ENCODE results near the gene HAUS7. TPM values are rescaled to one million over a fixed set of nuclear protein-coding genes. Genes with fewer than 3 reads are reported as not detected.
"Not testable (repeated sequence)": the region's sequence is repeated elsewhere in the genome, so short reads cannot be mapped to it uniquely, and the experiment has no call there.

HAUS7 gene
- total RNA-seq, 1 experiment from 2014 or later, result 52.4 TPM

DNA sequence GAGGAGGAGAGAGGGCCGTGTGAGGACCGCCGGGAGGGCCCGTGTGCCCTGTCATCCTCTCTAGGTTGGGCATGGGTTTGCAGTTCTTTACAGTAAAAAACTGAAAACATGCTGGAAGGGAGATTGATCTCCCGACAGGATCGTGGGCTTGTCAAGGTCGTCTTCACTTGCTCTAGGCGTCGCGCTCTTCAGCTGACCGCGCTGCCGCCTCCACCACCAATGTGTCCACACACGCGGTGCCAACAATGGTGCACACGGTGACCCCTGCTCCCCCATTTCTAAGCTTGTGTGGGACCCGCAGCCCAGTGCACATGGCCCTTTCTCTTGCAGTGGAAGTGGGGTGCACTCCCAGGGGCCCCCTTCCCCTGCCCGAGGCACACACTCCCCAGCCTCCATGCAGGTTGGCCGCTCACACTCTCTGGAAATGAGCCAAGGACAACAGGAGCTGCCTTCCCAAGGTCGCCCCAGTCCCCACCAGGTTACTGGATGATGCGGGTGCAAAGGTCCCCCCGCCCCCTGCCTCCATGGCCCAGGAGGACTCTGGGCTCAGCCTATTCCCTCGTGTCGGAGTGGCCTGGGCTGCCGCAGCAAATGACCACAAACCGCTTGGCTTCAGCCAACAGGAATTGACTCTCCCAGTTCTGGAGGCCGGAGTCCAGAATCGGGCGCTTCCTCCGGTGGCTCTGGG is 60.8 kb downstream of the HAUS7 start:
- DNase-seq (ENCODE audit: low spot score), result no peak

DNA sequence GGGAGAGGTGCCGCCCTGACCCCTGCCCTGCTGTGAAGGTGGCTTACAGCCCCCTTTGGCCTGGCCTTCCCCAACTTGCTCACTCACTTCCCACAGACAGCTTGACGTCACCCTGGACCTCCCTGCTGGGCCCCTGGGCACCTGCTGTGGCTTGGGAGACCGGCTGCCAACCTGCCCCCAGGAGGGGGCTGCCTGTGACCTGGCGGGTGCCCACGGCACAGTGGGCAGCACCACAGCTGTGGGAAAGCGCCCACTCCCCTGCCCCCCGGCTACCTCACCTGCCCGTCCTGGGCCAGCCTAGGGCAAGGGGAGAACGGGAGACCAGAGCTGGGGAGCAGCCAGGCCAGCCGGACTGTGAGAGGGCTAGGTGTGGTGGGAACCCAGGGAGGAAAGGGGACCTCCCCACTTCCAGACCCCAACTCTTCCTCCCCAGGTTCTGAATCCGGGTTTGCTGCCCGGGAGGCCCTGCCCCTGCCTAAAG is 61.5 kb downstream of the HAUS7 start:
- no peak for DNase-seq (ENCODE audit: low spot score)

DNA sequence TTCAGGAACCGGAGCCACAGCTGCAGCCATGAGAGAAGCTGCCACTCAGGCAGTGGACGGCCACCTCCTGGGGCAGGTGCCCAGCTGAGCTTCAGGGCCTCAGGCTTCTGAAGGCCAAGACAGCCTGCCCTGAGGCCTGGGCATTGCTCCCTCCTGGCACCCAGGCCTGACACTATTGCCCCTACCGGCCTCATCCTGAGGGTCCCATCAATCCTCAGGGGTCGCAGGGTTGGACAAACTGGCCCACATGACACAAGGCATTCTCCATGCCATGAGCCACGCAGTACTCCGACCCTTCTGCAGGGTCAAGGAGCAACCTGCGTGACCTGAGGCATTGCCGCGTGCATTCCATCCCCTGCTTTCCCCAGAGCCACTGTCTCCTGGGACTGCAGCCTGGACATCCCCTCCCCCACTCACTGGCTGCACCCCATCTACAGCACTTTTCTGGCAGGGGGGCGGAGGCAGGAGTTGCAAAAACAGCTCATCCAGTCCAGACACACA is 62.1 kb downstream of the HAUS7 start:
- no peak for DNase-seq (ENCODE audit: low spot score)

DNA sequence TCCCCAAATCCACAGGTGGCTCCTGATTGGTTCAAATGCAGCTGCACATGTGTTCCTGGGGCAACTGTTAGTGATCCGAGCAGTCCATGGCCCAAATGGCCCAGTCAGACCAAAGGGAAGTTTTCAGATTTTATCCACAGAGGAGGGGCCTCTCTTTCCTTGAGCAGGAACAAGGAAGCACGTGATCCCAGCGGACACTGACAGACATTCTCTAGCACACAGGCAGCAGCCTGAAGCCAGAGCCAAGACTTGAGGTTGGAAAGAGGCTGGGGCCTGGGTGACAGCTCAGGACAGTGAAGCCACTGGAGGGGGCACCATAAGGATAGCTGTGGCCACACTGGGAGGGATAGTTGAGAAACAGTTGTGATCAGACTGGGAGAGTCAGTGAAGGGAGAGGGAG is 62.6 kb downstream of the HAUS7 start:
- DNase-seq (ENCODE audit: low spot score), result no peak

DNA sequence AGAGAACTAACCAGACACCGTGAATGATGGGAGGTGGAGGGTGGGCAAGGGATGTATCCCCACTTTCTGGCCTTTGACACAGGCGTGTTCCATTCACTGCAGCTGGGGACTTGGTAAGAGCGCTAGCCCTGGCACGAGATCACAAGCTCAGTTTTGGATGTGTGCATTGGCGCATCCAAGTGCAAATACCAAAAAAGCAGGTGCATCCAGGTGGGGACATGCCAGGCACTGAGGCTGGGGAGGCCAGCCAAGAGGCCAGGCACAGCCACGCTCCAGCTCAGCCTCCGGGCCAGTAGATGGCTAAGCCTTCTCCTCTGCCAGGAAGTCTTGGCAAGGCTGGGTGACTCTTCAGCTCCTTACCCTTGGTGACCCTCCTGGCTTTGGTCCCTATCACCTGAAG is 63.5 kb downstream of the HAUS7 start:
- no peak for DNase-seq (ENCODE audit: low spot score)

DNA sequence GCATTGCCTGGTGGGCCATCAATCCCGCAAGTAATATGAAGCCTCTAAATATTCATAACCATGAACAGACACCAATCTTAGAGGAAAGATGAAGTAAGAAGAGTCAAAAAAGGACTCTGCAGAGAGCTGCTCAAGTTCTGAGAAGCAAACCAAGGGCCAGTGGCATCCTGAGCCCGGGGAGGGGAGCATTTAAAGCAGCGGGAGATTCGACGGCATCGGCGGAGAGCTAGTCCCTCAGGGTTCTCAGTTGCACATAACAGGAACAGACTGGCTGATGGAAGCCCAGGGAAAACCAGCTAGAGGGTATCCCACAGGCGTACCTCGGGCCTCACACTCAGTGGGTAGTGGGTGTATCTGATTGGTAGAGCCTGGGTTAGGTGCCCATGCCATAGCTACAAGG is 64.4 kb downstream of the HAUS7 start:
- DNase-seq (ENCODE audit: low spot score), result no peak

DNA sequence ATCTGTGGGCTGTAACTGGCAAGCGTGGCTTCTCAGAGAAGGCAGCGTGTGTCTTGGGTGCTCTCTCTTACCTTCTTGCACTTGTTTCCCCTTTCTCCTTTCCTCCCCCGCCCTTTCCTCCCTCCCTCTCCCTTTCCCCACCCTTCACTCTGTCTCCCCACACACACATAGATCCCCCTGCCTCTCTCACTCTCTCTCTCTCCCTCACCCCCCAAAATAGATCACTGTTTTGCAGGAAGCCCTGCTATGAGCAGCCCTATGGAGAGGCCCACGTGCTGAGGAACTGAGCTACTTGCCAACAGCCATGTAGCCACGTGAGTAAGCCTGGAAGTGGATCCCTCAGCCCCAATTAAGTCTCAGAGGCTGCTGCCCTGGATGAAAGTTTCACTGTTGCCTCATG is 65.0 kb downstream of the HAUS7 start:
- DNase-seq (ENCODE audit: low spot score), result no peak

DNA sequence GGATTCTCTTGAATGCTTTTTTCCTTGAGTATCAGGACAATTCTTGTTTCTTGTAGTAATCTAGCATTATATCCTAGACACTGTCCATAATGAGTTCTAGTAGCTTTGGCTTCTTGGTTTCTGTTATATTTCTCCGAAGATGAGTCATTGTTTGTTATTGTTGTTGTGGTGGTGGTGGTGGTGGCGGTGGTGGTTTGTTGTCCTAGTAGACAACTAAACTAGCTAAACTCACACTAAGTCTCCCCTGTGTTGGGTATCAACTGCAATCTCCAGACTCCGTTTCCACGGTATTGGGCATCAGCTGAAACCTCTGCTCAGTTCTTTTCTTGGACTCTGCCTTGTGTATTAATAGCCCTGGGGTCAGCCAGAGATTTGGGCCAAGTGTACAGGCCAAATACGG is 66.0 kb downstream of the HAUS7 start:
- DNase-seq (ENCODE audit: low spot score), result not testable (repeated sequence)

DNA sequence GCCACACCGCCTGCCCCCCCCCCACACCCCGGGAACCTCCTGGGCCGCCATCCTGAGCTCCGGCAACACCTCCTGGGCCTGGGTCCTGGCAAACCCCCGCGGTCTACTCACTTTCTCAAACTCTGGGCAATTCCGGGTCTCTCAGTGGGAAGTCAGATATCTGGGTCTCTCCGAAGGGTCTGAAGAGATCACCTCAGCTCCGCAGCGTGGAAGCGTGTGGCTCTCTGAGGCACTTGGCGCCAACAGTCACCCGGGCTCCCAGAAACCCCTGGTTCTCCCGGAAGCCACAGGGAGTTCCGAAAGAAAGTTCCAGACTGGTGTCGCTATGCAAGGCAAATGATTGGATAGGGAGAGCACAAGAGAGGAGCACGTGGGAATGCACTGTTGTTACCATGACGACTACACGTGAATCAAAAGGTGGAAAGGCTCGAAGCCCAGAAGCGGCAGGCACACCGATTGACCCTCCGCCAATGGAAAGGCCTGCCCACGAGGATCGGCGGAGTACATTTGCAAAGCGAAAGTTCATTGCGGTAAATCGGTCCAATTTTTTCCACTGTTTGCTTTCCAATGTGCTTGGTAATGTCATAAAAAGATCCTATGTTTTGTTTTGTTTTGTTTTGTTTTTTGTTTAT is 69.1 kb downstream of the HAUS7 start, which contains the start of gene PNMA6E:
TSS of gene PNMA6E (minus strand) at position 218 of the 632 bp plus-strand sequence. CDS start 2,501 bp downstream, outside the sequence.
- no peak for DNase-seq (ENCODE audit: low spot score)

DNA sequence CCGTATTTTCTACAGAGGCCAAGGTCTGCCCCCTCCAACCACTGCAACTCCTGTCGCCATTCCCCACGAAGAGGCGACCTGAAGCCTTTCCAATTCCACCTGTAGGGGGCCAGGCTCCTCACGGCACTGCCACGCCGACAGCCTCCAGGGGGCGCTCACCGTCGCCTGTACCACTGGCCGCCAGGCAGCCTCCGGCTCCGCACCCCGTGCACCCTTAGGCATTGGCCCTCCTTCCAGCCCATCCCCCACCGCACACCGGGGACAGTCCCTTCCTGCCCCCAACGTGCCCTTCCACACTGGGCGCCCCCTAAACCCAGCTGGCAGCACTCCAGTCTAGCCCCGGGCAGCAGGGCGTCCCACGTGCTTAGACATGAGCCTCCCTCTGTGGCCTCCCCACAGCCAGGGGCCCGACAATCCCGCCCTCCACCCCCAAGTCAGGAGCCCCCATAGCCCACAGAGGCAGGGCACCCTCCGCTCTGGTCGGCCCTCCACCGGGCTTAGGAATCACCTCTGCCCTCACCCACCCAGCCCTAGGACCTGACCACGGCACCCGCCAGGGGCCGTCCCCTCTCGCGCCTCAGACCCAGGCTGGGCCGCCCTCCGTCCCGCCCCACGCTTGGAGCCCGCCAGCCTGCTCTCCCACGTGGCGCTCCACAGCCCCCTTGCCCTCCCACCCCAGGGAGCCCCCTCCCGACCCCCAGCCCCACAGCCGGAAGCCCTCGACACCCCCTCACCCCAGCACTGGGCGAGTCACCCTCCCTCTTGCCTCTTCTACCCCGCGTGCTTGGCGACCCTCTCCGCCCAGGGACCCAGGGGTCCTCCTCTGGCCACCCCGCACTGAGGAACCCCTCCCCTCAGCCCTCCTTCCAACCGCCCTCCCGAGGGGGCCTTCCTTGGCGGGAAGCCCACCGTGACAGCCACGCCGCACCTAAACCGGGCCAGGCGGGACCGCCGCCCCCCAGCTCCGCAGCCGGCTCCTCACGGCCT is 69.9 kb downstream of the HAUS7 start:
- DNase-seq (ENCODE audit: low spot score), result peak; percentile 31

DNA sequence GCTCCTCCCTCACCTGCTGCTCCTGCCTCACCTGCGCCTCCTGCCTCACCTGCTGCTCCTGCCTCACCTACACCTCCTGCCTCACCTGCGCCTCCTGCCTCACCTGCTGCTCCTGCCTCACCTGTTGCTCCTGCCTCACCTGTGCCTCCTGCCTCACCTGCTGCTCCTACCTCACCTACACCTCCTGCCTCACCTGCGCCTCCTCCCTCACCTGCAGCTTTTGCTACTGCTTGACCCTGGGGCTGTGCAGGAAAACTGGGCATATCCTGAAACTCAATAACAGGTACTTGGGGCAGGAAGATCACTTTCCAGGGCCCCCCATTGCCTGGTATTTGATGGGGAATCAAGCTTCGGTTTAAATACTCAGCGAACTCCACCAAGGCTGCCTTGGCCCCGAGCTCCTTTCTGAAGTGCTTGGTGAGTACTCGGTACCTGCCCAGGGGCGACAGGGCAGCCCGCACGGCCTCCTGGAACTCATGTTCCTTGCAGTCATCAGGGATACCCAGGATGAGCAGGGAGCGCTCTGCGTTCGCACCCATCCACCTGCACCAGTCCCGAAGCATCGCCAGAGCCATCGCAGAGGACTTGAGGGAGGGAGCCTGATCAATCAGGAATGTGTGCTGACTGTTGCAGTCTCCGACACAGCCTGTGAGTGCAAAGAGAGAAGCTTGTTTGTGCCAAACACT is 72.0 kb downstream of the HAUS7 start:
- no peak for DNase-seq (ENCODE audit: low spot score)

Other genes with a start within 250 kb of the HAUS7 start
- not detected in 2 replicates for gene PNMA6F, start 148.8 kb downstream of the HAUS7 start, total RNA-seq (2014; rRNA removed; shearing (Covaris generic))
- gene ZNF275, start 136.4 kb downstream of the HAUS7 start, total RNA-seq (2014; rRNA removed; shearing (Covaris generic)), result 6.0 and 6.3 TPM in 2 replicates
- gene PNMA6E, start 69.2 kb downstream of the HAUS7 start, total RNA-seq (2014; rRNA removed; shearing (Covaris generic)), result not detected in 2 replicates
- not detected in 2 replicates for gene ZFP92, start 59.1 kb downstream of the HAUS7 start, total RNA-seq (2014; rRNA removed; shearing (Covaris generic))
- 1.2 TPM in 1 of 2 replicates, not detected in the other for gene TREX2, start 24.5 kb downstream of the HAUS7 start, total RNA-seq (2014; rRNA removed; shearing (Covaris generic))
- gene BGN, start 24.4 kb upstream of the HAUS7 start, total RNA-seq (2014; rRNA removed; shearing (Covaris generic)), result not detected in 2 replicates
- gene ATP2B3, start 47.1 kb upstream of the HAUS7 start, total RNA-seq (2014; rRNA removed; shearing (Covaris generic)), result not detected in 2 replicates
- 31.4 and 36.2 TPM in 2 replicates for gene CCNQ, start 128.6 kb upstream of the HAUS7 start, total RNA-seq (2014; rRNA removed; shearing (Covaris generic))
- 1.3 and 3.2 TPM in 2 replicates for gene DUSP9, start 176.6 kb upstream of the HAUS7 start, total RNA-seq (2014; rRNA removed; shearing (Covaris generic))
- 0.70 and 4.4 TPM in 2 replicates for gene PNCK, start 203.2 kb upstream of the HAUS7 start, total RNA-seq (2014; rRNA removed; shearing (Covaris generic))
- gene SLC6A8, start 217.3 kb upstream of the HAUS7 start, total RNA-seq (2014; rRNA removed; shearing (Covaris generic)), result 21.7 and 43.3 TPM in 2 replicates

Data from H4 (cell line).